Upper lobe of left lung (tissue), 4 donors: ENCODE measurements around the gene CDK15.

Experiments
- EP300 ChIP-seq, 4 donors: sonication (generic); formaldehyde crosslinking; IDR thresholded peaks; one replicate each; pipeline ENCODE4 v1.5.1; 2017; ENCODE audit warnings: antibody characterized with exemption in 4 of 4, control low read depth in 2 of 4
- POLR2A ChIP-seq, 4 donors: fragments of 450-650 bp; IDR thresholded peaks; one replicate each; pipeline ENCODE4 v1.5.1; 2016 to 2017; ENCODE audit warnings: antibody characterized with exemption in 4 of 4, mild to moderate bottlenecking in 2 of 4
- POLR2AphosphoS5 ChIP-seq, 2 donors: sonication (generic); formaldehyde crosslinking; IDR thresholded peaks; one replicate each; pipeline ENCODE4 v1.5.1; 2017; ENCODE audit warnings: antibody characterized with exemption in 2 of 2
- TF ChIP-seq, protein P1 (sequence below), 6 experiments: fragments of 450-650 bp in 4 of 6; fragments of 200-600 bp in 2 of 6; sonication (generic) in 2 of 6; IDR thresholded peaks; one replicate each; pipeline ENCODE4 v1.5.1; 2016 to 2019; ENCODE audit warnings: antibody characterized with exemption in 6 of 6

DNA sequence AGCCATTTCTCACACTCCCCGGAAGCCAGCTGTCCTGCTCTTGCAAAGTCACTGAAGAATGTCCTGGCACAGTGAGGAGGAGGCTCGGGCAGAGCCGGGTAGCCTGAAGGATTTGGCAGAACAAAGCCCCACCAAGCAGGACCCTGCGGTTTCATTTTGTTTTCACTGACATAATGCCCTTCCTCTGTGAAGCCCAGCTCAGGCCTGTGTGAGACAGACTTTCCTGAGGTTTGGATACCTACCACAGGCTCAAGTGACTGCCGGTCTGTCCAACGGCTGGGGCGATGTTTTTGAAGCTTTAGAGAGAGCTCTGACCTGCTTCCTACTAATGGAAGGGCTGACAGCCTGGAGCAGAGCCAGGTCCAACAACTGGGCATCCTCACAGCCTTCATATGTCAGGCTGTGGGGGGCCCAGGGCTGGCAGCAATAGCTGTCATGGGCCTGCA lies 127.5 kb downstream of the CDK15 start:
- TF ChIP-seq, protein P1, sequence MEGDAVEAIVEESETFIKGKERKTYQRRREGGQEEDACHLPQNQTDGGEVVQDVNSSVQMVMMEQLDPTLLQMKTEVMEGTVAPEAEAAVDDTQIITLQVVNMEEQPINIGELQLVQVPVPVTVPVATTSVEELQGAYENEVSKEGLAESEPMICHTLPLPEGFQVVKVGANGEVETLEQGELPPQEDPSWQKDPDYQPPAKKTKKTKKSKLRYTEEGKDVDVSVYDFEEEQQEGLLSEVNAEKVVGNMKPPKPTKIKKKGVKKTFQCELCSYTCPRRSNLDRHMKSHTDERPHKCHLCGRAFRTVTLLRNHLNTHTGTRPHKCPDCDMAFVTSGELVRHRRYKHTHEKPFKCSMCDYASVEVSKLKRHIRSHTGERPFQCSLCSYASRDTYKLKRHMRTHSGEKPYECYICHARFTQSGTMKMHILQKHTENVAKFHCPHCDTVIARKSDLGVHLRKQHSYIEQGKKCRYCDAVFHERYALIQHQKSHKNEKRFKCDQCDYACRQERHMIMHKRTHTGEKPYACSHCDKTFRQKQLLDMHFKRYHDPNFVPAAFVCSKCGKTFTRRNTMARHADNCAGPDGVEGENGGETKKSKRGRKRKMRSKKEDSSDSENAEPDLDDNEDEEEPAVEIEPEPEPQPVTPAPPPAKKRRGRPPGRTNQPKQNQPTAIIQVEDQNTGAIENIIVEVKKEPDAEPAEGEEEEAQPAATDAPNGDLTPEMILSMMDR (IDR thresholded peaks at IDR 0.05) = no peak
- TF ChIP-seq EP300 (IDR thresholded peaks at IDR 0.05) (no peak), POLR2A (IDR thresholded peaks at IDR 0.05) (no peak), POLR2AphosphoS5 (IDR thresholded peaks at IDR 0.05) (no peak)
